HG03039 (cell line): ENCODE data around the gene PPP3R1.

Experiments used
- ATAC-seq: cut with Tn5 transposase; IDR thresholded peaks from one replicate; pipeline ENCODE4 v1.9.1; 2021; ENCODE audit warnings: mild to moderate bottlenecking, moderate library complexity; ENCODE audit not compliant: unreplicated experiment

PPP3R1 gene

DNA sequence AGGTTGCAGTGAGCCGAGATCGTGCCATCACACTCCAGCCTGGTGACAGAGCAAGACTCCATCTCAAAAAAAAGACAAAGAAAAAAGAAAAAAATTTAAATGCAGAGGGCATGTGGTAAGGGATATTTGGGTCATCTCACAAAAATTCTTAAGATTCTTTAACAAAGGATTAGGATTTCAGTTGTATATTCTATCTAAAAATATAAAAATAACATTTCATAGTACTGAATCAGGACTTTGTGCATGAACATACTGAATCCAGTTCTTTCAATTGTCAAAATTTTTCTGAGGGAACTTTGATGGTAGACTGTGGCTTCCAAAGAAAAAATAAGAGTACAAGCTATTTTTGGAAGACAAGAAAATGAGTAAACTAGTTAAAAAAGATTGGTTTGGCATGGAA is 6.5 kb upstream of the PPP3R1 start:
- no peak for ATAC-seq

DNA sequence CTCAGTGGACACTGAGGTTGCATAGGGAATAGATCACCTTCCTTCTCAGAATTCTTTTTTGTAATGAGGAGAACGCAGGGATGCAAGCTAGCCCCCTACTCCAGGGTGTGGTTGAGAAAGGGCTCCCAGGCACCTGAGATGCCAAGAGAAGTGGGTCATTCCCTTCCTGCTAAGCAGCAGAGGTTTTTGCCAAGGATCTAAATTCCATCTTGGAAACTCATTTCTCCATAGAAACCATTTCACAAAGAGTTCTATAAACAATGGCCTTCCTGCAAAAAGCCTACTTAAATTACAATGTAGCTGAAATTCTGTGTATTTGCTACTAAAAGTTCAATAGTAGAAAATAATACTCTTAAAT is 3.7 kb upstream of the PPP3R1 start:
- no peak for ATAC-seq

DNA sequence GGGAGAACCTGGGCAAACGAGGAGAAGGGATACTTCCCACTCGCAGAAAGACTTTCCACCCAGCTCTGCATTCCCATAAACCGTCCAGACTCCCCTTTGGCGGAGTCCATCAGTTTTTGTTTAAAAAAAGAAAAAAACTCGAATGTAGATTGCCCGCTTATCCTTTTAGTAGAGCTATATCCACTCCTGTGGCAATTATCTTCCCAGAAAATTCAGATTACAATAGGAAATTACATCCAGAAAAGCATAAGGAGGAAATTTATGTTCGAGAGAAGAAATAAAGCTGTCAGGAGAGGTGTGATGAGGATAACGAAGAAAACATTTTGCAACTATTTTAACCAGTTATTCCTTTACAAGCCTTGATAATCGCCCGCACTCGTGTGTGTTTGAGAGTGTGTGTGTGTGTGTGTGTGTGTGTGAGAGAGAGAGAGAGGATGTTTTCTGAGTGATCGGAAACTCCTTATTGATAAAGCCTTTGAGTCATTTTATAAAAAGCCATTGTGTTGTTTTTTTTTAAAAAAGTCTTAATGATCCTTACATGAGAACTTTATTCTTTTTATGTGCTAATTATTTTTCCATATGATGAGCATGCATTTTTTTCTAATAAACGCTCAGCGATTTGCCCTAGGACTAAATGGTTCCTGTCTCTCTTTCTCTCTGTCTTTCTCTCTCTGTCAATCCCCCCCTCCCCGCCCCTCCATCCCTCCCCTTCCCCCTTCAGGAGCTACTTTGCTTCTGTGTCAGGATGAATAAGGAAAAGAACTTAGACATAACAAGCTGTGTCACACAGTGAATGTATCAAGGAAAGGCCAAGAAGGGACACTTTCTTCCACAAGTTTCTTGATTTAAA is 1.1 kb upstream of the PPP3R1 start:
- no peak for ATAC-seq

DNA sequence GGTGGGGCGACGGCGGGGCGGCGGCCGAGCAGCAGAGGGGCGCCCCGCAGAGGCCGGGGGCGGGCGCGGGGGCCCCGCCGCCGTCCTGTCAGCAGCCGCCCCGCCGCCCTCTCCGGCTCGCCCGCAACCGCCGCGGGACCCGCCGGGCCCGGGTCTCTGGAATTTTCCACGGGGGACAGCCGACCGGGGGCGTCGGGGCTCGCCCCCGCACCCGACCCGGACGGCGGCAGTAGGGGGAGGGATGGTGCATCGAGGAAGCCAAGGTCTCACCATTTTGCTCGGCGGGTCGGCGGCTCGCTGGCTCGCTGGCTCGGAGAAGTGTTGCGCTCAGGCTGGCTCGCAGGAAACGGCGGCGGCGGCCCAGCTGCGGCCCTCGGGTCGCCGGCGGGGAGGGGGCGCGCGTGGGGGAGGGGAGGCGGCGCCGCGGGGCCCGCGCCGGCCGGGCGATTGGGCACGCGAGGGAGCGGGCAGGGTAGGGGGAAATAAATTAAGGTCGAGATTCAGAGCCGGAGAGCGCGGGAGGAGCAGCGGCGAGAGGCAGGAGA is 405 bp downstream of the PPP3R1 start:
- peak; percentile 5 for ATAC-seq

DNA sequence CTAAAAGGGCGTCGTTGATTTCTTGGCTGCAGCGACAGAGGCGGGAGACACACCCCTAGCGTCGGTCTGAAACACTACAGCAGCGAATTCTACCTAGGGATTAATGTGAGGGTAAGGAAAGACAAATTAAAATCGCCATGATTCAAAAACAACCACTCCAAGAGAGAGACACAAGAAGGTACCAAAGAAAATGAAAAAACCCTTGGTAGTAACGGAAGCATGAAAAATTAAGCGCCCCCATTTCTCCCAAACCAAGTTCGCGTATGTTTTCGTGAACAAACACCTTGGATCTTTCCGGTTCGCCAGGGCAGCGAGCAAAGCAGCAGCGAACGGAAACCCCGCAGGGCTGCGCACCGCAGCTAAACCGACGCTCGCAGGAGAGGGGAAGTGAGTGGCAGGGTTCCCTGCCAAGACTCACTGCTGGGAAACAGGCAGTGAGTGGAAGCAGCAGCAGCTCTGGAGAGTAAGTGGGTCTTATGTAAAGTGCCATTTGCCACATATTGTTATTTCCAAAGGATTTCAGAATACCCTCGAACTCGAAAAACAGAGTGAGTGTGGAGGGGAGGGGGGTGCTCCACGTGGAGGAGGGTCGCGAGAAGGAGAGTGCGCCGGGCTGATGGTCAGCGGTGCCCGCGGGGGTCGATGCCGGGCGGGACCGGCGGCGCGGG is 1.0 kb downstream of the PPP3R1 start:
- peak; percentile 37 for ATAC-seq

DNA sequence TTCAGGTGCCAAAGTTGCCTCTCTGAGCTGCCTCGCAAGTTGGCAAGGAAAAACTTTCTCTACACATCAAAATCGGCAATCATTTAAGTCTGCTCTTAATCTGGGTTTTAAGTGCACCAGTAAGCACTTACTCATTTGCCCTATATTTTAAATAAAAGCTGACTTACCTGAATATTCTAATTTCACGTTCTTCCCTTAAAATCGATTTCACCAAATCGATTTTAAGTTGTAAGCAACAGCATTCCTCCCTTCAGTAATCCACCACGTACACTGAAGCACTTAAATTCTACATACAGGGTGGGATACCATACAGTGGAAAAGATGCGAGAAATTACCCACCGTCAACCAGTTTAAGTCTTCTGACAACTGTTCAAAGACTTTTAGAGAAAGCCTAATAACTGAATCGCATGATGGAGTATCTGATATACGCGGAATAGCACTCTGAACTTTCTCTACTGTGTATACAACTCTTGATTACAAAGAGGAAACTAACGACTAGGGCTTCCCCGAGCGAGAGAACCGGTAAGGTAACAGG is 1.6 kb downstream of the PPP3R1 start:
- ATAC-seq: no peak

DNA sequence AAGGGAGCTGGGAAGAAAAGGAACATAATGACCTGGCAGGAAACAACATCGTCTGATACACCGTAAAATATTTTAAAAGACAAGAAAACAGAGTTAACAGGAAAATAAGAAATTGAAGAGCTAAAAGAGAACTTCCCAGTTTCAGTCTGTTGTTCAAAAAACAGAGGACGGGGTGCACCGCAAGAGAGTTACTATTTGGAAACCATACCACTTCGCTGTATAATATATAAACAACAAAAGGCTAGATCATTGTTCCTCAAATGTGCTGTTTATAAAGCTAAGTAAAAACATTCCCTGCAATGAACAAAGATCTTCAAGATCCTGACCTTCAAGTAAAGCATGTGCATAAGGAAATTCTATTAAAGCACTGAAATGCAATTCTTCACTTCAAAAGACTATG is 2.1 kb downstream of the PPP3R1 start:
- ATAC-seq: no peak

DNA sequence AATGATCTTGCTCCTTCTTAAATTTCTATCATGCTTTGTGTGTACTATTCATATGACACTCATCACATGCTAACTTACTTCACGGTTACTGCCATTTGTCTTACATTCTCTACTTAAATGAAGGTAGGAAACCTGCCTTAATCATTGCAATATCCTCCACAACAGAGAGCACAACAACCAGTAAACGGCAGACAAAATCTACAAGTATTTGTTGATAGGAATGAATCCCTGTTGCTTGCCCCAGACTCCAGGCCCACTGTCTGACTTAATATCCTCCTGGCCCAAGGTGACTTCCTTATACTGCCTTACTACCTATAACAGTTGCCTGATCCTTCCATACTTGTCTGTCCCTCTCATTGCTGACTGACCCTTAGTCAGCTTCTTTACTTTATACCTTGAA is 3.5 kb downstream of the PPP3R1 start:
- ATAC-seq: no peak

DNA sequence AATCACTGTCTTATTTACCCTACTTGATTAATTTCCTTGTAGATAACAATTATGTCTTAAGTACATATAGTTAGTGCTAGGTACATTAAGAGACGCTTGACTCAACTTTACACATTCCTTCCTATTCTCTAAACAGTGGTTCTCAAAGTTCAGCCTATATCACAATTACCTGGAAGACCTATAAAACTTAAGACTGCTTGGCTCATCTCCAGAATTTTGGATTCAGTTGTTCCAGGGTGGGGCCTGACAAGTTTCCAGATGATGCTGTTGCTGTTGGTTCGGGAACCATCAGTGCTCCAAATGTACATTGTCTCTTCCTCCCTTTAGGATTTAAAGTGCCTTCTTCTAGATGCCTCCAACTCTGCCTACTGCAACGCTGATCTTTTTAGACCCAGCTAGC is 4.0 kb downstream of the PPP3R1 start:
- ATAC-seq: no peak

DNA sequence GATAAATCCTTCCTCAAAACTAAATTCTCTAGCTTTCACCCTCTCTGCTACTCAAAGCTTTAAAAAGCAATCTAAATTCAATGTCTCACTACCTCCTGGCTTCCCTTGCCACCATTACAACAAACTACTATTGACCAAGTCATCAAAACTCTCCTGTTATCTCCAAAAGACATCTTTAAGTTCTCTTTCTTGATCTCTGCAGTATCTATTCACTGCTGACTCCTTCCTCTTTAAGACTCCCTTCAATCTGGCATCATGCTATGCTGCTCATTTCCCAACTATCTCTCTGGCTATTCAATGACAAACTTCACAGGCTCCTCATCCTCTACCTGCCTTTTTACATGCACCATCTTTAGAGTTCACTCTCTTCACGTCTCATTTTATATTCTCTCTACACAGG is 5.9 kb downstream of the PPP3R1 start:
- ATAC-seq: no peak

DNA sequence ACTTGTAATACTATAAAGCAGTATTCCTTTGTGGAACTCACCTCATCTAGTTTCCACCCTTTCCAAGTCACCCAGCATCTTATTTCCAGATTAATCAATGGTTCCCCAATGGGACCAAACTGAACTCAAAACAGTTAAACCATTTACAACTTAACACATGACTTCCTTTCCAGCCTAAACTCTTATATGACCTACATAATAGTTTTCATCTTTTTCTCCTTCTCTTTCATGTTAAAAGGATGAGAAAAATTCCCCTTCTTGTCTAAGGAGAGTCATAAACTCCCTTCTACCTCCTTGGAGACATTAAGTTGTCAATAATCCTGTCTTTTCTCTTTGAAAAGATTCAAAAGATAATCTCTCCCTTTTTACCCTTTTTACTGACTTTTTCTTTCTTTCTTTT is 6.7 kb downstream of the PPP3R1 start:
- no peak for ATAC-seq

DNA sequence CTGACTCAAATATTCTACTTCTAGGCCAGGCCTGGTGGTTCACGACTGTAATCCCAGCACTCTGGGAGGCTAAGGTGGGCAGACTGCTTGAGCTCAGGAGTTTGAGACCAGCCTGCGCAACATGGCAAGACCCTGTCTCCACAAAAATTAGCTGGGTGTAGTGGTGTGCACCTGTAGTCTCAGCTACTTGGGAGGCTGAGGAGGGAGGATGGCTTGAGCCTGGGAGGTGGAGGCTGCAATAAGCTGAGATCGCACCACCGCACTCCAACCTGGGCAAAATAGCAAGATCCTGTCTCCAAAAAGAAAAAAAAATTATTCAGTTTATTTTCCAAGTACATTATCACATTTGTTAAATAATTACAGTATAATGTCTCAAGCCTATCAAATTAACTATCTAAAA is 7.3 kb downstream of the PPP3R1 start:
- no peak for ATAC-seq

DNA sequence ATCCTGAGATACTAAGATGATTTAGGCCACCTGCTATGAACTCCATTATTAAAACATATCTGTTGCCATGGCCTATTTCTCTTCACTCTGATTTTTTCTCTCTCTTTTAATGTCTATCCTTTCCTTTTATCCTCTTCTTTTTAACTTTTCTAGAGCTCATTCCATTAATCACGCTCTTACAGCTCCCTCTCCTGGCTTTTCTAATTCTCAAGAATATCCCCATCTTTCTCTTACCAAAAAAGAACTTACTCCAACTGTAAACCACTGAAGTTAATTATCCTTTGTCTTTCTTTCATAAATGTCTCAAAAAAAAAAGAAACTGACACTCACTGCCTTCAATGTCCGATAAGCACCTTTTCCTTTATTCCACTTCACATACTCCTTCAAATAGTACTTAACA is 7.9 kb downstream of the PPP3R1 start:
- no peak for ATAC-seq

DNA sequence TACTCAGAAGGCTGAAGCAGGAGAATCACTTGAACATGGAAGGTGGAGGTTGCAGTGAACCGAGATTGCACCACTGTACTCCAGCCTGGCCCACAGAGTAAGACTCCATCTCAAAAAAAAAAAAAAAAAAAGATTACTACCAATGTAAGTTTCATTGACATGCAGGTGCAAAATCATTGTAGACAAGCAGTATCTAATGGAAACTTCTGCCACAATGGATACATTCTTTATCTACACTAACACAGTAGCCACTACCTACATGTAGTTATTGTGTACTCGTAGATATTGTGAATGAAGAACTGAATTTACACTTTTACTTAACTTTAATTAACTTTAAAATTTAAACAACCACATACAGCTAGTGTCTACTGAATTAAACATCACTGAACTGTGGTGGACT is 10.6 kb downstream of the PPP3R1 start:
- no peak for ATAC-seq

DNA sequence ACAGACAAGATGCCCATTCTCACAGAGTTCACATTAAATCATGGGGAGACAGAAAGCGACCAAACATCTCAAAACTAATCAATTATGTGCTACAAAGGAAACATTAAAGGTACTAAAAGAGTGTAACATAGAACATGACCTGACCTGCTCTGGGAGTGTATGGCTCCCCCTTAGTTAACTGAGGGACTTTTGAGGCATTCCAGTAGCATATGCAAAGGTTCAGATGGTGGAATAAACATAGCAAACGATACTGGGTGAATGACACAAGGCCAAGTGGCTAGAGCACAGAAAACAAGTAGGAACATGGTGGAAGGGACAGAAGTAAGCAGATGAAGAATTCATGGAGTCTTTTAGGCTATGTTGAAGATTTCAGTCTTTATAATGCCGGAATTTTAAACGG is 11.9 kb downstream of the PPP3R1 start:
- ATAC-seq: no peak

DNA sequence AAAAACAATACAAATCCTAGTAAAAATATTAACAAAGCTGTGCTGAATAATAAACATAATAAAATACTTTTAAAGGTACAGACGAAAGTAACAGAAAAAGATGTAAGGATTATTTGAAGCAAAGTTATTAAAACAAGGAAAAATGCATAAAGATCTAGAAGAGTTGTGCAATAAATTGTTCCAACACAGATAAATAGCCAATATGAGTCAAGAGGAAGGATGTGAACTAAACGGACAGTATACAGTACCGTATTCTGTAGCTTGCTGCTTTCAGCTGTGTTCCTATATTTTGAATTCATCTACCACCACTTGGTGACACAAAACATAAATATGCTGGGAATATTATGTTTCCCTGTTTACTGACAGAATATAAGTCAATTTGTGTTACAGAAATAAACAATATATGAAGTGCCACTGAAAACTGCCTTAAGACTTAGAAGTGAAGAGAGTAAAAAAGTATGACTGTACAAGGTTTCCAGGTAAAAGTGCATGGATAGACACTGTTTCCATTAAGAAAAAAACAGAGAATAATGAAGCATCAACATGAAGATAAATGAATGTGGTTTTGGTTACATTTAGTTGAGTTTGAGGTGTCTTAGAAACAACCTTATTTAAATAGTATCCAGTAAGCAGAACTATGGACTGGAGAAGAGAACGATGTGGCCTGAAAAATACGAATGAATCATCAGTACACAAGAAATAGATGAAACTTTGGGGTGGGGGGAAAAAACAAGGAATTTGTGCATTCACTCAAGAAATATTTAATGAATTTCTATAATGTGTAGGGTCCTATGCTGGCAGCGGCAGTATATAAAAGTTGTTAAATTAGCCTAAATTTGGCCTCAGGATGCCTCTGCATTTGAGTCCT is 13.1 kb downstream of the PPP3R1 start:
- ATAC-seq: no peak

DNA sequence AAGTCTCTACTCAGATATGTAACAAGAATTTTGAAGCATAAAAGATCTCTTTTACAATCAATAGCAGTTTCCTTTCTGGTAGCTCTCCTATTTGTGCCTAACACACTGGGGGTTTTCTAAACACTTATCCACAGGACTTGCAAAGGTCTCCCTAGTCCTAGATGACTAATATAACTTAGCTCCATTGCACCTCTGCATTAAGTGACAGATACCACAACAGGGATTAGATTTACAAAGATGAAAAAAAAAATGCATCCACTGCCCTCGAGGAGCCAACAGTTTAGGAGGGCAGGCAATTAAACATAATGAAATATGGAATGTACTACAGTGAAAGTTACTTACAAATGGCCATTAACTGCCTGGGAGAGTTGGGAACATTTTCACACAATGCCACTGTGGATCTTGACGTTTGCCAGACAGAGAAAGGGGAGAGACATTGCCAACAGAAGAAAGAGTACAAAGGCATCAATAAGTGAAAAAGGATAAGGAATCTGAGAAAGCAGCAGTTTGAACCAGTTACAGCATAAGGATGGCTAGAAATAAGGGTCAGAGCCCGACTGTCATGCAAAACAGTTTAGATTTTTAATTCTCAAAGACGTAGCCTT is 14.3 kb downstream of the PPP3R1 start:
- no peak for ATAC-seq

DNA sequence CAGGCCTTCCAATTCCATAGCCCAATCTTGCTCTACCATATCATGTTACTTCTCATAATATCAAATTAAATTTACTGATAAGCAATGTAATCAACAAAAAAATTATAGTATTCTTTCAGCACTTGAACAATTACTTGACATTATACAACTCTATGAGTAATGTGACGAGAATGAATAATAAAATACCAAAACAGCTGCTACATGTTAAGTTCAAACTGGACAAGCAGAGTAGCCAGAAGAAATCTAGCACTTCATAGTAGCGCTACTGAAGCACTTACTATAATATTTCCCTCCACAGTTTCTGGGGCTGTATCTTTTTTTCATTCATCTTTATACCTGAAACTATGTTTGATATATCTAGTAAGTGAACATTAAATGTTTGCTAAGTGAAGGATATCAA is 14.9 kb downstream of the PPP3R1 start:
- no peak for ATAC-seq

DNA sequence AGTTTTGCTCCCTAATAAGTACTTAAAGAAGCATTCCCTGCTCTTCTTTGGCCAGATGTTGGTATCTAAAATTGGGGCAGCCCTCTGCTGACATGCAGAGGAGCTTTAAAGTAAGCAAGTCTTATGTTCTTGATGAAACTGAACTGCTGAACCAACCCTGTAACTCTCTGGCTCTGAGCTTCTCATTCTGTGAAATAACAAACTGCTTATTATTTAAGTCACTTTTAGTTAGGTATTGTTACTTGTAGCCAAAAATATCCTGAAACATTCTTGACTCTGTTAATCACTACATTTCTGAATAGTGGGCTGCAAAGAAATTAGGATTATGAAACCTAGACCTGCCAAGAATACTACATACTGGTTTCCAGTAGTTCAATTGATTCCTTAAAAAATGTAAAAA is 15.5 kb downstream of the PPP3R1 start:
- ATAC-seq: no peak

DNA sequence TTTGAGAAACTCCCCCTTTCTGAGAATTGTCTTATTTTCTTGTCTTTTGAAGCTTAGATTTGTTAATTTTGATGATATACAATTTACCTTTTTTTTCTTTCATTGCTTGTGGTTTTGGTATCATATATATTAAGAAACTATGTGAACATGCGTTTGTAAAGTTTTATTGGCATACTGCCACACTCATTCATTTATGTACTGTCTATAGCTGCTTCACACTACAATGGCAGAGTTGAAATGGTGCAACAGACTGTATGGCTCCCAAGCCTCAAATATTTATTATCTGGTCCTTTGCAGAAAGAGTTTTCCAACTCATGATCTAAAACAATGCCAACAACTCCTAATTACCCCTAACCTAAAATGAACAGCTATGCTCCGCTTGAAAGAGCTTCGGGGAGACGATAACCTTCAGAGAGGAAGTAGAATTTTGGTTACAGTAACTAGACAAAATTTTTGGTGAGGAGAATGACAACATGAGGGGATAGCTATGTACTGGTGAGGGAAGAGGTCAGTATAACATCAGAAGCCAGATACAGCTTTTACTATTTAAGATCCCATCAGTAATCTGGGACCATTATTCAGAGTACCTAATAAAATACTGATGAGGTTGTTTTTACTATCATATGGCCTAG is 16.1 kb downstream of the PPP3R1 start:
- no peak for ATAC-seq
